GM19043 (cell line): Measurements from ENCODE around the gene C2orf92.

Experiments
- ATAC-seq: cut with Tn5 transposase; IDR thresholded peaks from one replicate; pipeline ENCODE4 v1.9.1; 2021; ENCODE audit warnings: low read depth; ENCODE audit not compliant: unreplicated experiment

C2orf92 gene

DNA sequence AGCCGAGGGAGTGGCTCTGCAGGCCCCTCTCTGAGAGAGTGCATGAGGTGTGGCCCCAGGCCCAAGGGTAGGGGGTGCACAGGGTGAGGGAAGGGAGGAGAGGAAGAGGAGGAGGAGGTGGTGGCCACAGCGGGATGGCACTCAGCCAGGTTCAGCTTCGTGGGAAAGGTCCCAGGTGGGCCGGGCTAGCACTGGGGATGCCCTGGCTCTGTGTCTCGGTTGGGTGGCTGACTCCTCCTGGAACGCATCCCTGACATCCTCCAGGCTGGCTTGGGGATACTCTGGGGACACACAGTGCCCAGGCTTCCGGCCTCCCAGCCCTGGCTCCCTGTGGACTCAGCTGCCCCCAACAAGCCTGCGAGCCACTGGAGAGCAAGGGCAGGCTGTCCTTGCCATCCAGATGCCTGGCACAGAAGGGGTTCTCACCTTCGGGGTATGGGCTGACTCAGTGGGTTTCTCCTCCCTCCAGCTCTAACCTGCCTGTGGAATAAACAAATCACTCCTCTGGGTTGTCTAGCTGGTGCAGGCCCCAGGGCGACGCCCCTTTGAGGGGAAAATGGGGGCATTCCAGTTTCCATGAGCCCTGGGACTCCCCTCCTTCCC, 43.3 kb downstream of the C2orf92 start:
- ATAC-seq = no peak

DNA sequence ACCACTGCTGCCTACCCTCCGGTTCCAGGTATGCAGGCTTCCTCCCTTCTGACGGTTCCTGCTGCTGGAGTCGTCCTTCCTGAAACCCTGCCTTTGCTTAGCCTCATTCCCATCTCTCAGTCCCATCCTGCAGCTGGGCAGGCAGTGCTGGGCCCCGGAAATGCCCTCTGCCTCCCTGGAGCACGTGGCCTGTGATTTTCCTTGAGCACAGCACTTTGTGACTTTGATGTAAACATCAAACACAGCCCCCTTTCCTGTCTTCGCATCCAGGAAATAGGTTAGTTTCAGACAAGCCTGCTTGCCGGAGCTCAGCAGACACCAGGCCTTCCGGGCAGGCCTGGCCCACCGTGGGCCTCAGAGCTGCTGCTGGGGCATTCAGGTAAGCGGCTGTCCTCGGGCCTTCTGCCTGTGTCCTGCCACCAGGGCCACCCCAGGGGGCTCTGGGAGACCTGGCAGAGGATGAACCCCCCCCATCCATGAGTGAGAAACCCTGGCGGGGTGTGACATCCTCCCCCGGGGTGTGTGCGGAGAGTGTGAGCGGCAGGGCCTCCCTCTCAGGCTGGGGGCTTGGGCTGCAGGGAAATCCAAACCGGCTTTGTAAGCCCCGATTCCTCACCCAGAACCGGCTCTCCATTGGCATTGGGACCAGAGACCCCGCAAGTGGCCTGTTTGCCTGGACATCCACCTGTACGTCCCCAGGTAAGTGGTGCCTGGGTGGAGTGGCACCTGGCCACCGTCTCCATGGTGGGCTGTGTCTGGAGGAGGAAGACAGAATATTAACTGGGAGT, 44.0 kb downstream of the C2orf92 start, which contains the start of gene ZAP70:
Gene ZAP70, plus strand, starts transcription at position 281 of the 788 bp plus-strand sequence. CDS start 10,461 bp downstream, outside the sequence.
- ATAC-seq = no peak

DNA sequence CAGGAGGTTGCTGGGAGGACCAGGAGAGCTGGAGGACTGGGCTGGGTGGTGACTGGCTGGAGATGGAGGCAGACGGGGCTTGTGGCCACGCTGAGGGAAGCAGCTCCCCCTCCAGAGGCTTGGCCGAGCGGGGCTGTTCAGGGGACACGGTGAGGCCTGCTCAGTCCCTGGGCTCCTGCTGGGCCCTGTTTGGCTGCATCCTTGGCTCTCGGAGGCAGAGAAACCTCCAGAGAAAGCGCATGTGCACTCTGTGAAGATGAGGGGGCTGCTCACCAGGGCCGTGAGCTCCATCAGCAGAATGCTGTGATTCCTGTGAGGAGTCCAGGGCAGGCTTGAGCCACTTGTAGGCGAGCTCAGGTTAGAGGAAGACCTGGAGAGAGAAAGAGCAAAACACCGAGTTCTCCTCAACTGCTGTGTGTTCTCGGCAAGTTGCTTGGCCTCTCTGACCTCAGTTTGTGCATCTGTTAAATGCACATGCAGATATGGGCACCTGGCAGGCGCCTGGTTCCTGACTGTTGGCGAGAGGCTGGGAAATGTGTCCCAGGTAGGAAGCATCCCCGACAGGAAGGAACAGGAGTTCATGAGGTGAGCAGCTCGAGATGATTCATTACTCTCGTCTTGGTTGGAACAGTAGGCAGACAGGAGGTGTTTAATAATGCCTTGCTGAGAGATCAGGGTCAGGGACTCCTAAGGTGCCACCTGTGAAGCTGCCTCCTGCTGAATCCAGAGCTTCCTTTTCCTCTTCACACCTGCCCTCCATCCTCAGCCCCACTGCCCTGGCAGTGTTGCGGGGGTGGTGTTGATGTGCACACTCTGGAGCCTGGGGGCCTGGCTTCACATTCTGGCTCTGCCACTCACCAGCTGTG, 44.8 kb downstream of the C2orf92 start:
- ATAC-seq = no peak

DNA sequence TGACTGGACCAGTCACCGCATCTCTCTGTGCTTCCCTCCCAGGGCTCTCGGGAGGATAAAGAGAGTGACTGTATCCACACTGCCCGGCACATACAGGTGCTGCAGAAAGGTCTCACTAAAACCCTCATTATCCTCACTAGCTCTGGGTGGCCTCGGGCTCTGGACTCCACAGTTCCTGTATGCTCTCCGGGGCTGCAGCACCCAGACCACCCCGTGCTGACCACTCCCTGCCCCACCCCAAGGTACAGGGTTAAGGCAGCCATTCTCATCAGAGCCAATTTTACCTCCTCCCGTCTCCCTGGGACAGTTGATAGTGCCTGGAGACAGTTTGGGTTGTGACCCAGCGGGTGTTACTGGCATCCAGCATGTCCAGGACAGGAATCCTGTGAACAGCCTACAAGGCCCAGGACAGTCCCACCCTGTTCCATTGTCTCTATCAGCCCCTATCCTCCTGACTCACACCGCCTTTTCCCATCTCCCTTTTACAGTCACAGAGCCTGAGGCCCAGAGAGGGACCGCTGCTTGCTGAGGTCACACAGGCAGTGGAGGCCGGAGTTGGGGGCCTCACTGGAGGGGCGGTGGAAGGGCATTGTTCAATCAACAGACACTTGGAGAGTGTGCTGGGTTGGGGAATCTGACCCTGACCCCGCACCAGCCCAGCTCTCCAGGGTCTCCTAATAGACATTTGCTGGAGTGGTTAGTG, 45.6 kb downstream of the C2orf92 start:
- ATAC-seq = no peak

DNA sequence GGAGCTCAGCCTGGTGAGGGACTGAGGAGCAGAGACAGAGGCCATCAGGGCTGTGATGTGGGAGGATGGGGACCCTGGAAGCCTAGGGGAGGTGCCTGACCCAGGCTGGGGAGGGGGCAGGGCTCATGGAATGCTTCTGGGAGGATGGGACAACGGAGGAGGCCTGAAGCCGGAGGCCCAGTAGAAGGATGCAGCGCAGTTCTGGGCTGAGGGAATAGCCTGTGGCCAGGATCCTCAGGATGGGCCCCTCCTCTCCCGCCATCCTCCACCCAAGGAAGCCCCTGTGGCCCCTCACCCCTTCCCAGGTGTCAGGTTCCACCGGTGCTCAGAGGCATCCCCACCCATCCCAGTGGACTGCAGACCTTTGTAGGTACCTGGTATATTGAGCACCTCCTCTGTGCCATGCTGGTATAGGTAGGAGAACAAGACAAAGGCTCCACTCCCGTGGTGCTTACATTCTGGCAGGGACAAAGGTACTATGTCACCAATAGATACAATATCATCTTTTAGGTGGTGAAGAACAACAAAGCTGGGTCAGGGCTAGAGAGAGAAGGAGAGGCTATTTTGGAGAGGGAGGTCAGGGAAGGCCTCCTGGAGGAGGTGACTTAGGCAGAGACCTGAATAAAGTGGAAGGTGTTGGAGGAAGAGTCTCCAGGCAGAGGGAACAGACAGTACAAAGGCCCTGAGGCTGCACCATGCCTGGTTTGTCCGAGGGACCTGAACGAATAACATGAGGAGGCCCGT, 46.6 kb downstream of the C2orf92 start:
- ATAC-seq = no peak

DNA sequence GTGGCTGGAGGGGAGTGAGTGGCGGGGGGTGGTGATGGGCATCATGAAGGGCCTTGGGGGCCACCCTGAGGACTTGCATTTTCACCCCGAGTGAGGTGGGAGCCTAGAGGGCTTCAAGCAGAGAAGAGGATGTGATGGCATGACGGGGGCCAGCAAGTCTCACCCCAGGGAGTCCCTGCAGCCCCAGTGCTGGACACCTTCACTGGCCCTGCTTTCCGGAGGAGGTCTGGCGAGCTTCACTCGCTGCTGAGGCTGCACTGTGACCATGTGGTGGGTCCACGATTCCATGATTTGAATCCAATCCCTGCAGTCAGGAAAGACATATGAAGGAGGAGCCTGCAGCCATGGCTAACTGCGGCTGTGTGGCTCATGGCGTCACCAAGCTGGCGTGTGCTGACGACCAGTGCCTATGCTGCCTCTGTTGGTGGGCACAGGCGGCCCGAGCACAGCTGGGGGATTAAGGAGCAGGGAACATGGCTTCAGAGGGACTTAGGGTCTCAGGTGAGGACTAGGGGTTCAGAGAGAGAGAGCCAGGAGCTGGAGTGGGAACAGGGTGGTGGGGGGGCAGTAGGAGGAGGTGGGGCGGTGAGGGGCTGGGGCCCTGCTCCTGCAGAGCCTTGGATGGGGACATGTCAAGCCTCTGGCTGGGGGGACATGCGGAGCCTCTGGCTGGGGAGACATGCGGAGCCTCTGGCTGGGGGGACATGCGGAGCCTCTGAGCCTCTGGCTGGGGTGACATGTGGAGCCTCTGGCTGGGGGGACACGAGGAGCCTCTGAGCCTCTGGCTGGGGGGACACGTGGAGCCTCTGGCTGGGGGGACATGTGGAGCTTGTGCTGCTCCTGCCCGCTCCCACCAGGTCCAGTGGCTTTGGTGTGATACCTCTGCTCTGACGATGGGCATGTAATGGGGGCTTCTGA, 47.4 kb downstream of the C2orf92 start:
- ATAC-seq = no peak

DNA sequence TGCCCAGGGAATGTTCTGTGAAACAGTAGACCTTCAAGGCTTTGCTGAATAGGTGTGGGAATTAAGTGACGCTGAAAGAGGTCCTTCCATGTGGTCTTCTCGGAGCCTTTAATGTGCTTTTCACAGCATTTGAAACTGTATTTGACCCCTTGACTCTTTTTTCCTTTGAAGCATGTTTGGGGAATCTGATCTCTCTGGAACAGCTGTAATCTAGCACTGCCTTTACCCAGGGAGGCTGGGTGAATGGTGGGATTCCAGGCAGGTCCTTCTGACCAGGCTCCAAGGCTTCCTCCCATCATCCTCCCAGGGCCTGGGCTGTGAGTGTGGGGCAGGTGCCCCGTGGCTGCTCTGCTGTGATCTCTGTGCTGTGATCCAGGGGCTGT, 48.1 kb downstream of the C2orf92 start:
- no peak for ATAC-seq

DNA sequence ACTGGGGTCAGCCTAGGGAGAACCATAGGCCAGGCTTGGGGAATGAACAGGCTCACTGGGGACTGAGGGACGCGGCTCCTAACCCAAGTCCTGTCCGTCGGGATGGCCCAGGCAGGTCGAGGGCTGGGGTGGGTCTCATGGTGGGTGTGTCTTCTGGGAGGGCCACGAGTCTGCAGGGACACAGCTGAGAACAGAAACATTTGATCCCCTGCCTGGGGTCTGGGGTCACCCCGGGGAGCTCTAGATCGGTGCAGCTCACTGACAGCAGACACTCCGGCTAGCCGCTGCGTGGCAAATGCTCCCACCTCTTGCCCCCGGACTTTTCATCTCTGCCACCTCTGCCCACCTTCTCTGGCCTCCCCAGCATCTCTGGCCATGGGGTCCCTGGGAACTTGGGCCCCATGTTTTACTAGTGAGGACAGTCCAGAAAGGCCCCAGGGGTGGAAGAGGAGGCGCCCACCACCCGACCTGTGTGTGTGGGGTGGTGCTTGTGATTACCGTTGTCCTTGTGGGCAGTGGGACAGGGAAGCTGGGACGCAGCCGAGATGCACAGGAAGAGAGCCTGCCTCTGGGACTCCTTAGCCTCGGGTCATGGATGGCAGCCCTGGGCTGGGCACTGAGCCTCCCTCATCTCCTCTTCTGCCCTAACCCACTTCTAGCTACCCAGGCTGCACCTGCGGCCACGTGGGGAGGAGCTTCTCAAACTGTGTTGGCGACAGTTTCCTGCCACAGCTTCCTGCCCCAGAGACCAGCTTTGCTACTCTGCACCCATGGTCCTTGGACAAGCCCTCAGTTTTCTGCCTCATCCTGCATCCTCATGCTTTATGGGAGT, 48.8 kb downstream of the C2orf92 start:
- ATAC-seq = no peak

DNA sequence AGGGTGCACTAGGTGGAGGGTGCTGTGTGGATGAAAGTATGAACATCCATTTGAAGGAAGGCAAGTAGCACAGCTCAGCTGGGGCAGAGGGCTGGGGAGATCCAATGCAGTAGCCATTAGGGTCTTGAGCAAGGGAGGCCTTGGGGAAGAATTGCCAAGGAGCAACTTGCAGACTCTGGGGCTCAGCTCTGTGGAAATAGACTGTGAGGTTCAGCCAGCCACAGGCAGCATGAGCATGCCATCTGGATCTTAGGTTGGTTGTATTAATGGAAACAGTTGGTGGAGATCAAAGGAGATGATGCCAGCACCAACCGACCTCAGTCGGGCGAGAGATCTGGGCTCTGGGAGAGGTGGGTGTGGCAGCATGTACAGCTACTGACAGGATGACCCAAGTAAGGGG, 49.4 kb downstream of the C2orf92 start:
- no peak for ATAC-seq

DNA sequence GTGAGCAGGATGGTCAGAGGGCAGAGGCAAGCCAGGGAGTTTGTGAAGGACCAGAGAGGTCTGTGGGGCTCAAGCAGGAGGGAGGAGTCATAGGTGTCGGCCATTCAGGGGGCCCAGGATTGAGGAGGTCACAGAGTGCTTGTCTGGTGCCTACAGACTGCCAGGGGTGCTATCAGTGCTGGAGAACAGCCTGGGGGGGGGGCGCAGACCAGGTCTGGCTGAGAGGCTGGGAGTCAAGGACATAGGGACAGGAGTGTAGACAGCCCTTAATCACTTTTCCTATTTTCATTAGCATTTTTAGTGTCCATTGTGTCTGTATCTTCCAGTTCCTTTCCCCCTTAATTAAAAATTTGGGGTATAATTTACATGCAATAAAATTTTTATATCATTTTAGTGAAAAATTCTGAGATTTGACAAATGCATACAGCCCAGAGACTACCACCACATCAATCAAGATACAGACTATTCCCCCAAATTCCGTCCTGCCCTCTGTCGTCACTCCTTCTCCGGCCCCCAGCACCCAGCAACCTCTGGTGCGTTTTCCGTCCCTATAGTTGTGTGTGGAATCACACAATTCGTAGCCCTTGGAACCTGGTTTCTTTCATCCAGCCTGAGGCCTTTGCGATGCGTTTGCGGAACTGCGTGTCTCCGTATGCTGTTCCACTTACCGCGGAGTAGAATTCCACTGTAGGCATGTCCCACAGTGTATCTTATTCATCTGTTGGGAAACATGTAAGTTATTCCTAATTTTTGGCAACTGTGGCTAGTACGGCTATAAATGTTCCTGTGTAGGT, 50.0 kb downstream of the C2orf92 start:
- no peak for ATAC-seq

DNA sequence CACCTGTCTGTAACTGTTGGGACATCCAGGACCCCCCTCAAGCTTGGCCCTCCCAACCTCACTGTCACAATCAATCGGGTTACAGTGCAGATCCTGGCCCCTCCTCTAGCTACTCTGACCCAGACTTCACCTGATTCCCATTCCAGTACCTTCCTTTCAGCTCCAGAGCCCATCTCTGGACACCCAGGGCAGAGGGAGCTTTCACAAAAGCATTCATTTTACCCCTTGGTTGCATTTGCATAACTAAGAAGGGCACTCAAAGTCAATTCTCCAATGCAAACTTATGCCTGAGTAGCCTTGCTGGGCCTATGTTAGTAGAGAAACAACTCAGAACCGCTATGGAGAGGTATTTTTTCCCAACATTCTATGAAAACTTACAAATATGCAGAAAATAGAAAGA, 51.2 kb downstream of the C2orf92 start:
- no peak for ATAC-seq

DNA sequence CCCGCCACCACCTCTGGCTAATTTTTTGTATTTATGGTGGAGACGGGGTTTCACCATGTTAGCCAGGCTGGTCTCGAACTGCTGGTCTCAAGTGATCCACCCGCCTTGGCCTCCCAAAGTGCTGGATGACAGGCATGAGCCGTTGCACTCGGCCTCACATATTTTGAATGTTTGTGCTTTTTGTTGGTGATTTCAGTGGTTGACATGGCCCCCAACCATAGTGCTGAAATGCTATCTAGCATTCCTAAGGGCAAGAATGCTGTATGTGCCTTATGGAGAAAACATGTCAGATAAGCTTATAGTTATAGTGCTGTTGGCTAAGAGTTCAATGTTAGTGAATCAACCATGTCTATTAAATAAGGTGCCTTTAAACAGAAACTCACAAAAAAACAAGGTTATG, 52.7 kb downstream of the C2orf92 start:
- ATAC-seq = no peak

DNA sequence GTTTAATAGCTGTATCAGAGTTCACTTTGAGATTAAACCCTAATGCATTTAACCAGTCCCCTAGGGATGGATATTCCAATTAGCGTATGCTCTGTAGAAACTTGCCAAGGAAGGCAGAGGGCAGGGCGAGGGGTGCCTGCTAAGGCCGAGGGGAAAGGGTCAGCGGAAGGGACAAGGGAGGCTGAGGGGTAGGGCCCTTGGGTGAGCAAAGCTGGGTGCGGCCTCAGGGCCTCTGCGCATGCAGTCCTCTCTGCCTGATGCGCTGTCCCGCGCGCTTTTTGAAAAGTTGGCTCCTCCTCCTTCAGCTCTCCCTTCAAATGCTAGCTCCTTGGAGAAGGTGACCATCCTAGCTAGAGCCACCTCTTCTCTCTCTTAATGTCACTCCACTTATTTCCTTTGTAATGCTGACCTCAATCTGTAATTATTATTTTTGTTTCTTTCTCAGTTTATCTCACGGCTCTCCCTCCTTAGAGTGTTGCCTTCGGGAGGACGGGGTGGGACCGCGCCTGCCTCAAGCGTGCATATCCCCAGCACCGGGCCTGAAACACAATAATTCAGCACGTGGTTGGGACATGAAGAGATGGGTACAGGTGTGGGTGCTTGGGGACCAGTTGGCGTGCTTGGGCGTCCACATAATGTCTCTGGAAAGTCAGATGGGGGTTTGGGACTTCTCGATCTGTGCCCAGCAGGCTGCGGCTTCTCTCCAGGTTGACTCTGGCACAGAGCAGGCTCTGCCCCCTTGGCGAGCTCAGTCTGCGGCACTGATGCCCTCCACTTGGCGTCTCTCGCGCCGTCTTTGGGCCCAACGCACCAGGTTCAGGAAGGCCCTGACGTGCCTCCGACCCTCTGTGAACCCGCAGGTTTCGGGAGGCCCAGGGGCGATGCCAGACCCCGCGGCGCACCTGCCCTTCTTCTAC, 53.9 kb downstream of the C2orf92 start:
- ATAC-seq = no peak

DNA sequence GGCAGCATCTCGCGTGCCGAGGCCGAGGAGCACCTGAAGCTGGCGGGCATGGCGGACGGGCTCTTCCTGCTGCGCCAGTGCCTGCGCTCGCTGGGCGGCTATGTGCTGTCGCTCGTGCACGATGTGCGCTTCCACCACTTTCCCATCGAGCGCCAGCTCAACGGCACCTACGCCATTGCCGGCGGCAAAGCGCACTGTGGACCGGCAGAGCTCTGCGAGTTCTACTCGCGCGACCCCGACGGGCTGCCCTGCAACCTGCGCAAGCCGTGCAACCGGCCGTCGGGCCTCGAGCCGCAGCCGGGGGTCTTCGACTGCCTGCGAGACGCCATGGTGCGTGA, 54.5 kb downstream of the C2orf92 start:
- ATAC-seq = no peak

DNA sequence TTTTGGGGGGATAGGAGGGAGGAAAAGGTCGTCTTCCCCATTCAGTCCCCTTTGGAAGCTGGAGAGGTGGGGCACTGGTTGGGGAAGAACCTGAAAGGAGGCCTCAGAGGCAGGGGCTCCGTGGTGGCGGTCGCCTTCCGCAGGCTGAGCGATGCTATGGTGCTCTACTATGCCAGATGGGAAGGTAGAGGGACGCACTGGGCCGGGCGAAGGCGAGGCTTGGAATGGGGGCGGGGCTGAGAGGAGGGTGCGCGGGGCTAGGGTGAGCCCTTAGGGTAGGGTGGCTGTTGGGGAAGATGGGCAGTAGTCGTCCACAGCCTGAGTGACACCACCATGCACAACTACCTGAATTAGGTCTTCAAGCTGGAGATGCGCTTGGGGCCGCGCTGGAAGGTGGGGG, 55.0 kb downstream of the C2orf92 start:
- ATAC-seq = no peak

DNA sequence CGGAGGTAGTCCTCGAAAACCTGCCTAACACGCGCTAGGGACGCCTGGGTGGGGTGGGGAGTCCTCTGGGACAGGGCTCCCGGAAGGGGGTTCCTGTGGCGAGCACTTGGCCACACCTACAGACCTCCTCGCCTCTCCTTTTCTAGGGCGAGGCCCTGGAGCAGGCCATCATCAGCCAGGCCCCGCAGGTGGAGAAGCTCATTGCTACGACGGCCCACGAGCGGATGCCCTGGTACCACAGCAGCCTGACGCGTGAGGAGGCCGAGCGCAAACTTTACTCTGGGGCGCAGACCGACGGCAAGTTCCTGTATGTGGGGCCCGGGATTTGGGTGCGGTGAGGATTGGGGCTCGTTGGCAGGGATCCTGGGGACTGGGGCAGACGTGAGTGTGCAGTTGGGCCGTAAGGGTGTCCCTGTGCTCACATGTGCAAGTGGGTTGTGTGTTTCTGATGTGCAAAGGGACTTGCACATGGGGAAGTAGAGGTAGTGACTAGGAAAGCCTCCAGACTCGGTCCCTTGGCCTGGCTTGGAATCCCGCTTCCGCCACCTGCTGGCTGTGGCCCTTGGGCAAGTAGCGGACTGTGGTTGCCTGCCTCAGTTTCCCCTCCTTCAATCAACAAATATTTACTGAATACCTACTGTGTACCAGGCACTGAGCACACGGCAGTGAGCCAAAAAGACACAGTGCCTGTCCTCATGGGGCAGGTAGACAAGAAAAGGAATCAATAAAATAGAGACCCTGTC, 55.6 kb downstream of the C2orf92 start:
- no peak for ATAC-seq
